H9 (cell line): ENCODE results near the gene GOLGA7B. TPM values are rescaled to one million over a fixed set of nuclear protein-coding genes. Genes with fewer than 3 reads are reported as not detected.

ENCODE experiments used
- DNase-seq: peaks from one replicate; pipeline ENCODE4 v3.0.0-alpha.2; 2017
- H2AFZ ChIP-seq: one replicate; pipeline ENCODE4 v1.6.1; 2013; ENCODE audit warnings: mild to moderate bottlenecking, low read length, control low read depth, moderate library complexity
- H2AK5ac ChIP-seq: 2 replicates; pipeline ENCODE4 v1.6.1; 2013; ENCODE audit warnings: low read length, control low read depth, mixed read lengths; ENCODE audit not compliant: insufficient read length
- H2BK120ac ChIP-seq: one replicate; pipeline ENCODE4 v1.6.1; 2013; ENCODE audit warnings: low read depth, mild to moderate bottlenecking, low read length, control low read depth, inconsistent platforms; ENCODE audit not compliant: poor library complexity, severe bottlenecking
- H2BK12ac ChIP-seq: 2 replicates; pipeline ENCODE4 v1.6.1; 2013; ENCODE audit warnings: low read length, control low read depth, mixed read lengths, low read depth; ENCODE audit not compliant: insufficient read length
- H2BK15ac ChIP-seq: 2 replicates; pipeline ENCODE4 v1.6.1; 2013; ENCODE audit warnings: low read depth, low read length, control low read depth
- H2BK20ac ChIP-seq: one replicate; pipeline ENCODE4 v1.6.1; 2013; ENCODE audit warnings: low read depth, mild to moderate bottlenecking, low read length, control low read depth, inconsistent platforms; ENCODE audit not compliant: poor library complexity, severe bottlenecking
- H2BK5ac ChIP-seq: 2 replicates; pipeline ENCODE4 v1.6.1; 2013; ENCODE audit warnings: low read length, control low read depth, mixed read lengths; ENCODE audit not compliant: insufficient read length
- H3K14ac ChIP-seq: 2 replicates; pipeline ENCODE4 v1.6.1; 2013; ENCODE audit warnings: low read length, control low read depth; ENCODE audit not compliant: insufficient read depth
- H3K18ac ChIP-seq: 2 replicates; pipeline ENCODE4 v1.6.1; 2013; ENCODE audit warnings: low read depth, mild to moderate bottlenecking, mixed read lengths, low read length, control low read depth; ENCODE audit not compliant: insufficient read length
- H3K23ac ChIP-seq: 2 replicates; pipeline ENCODE4 v1.6.1; 2013; ENCODE audit warnings: low read length, control low read depth, mixed read lengths, low read depth; ENCODE audit not compliant: insufficient read length
- H3K23me2 ChIP-seq: 2 replicates; pipeline ENCODE4 v1.6.1; 2013; ENCODE audit warnings: low read depth, mild to moderate bottlenecking, mixed read lengths, low read length, control low read depth; ENCODE audit not compliant: insufficient read length, poor library complexity, severe bottlenecking
- H3K27ac ChIP-seq: 2 replicates; pipeline ENCODE4 v1.5.1; 2013; ENCODE audit warnings: low read length, control low read depth, mixed read lengths, low read depth; ENCODE audit not compliant: insufficient read length
- H3K27me3 ChIP-seq: 2 replicates; pipeline ENCODE4 v1.6.1; 2013; ENCODE audit warnings: low read length, control low read depth, inconsistent platforms; ENCODE audit not compliant: insufficient read depth
- H3K4ac ChIP-seq: 2 replicates; pipeline ENCODE4 v1.6.1; 2013; ENCODE audit warnings: low read depth, mild to moderate bottlenecking, control low read depth, inconsistent platforms, low read length, moderate library complexity
- H3K4me1 ChIP-seq: 2 replicates; pipeline ENCODE4 v1.6.1; 2013; ENCODE audit warnings: low read length, control low read depth, inconsistent platforms; ENCODE audit not compliant: insufficient read depth
- H3K4me2 ChIP-seq: 2 replicates; pipeline ENCODE4 v1.6.1; 2013; ENCODE audit warnings: low read length, control low read depth, mixed read lengths; ENCODE audit not compliant: insufficient read length, insufficient read depth
- H3K56ac ChIP-seq: 2 replicates; pipeline ENCODE4 v1.6.1; 2013; ENCODE audit warnings: low read depth, mild to moderate bottlenecking, mixed read lengths, low read length, control low read depth; ENCODE audit not compliant: insufficient read length
- H3K79me1 ChIP-seq: 2 replicates; pipeline ENCODE4 v1.6.1; 2013; ENCODE audit warnings: low read depth, mild to moderate bottlenecking, moderate library complexity, low read length, control low read depth, inconsistent platforms; ENCODE audit not compliant: insufficient read depth, poor library complexity, severe bottlenecking
- H3K79me2 ChIP-seq: 2 replicates; pipeline ENCODE4 v1.6.1; 2013; ENCODE audit warnings: low read length, control low read depth, inconsistent platforms; ENCODE audit not compliant: insufficient read depth
- H3K9ac ChIP-seq: 2 replicates; pipeline ENCODE4 v1.6.1; 2013; ENCODE audit warnings: low read length, control low read depth, mixed read lengths; ENCODE audit not compliant: insufficient read length; ENCODE audit errors: extremely low read depth
- H3K9me3 ChIP-seq: one replicate; pipeline ENCODE4 v1.6.1; 2013; ENCODE audit warnings: low read depth, low read length, inconsistent platforms; ENCODE audit not compliant: control insufficient read depth
- H3T11ph ChIP-seq: one replicate; pipeline ENCODE4 v1.6.1; 2013; ENCODE audit warnings: mild to moderate bottlenecking, low read length, control low read depth, inconsistent platforms
- H4K20me1 ChIP-seq: one replicate; pipeline ENCODE4 v1.6.1; 2013; ENCODE audit not compliant: control insufficient read depth, insufficient read length, insufficient read depth
- H4K5ac ChIP-seq: 2 replicates; pipeline ENCODE4 v1.6.1; 2013; ENCODE audit warnings: low read depth, mild to moderate bottlenecking, mixed read lengths, low read length, control low read depth; ENCODE audit not compliant: insufficient read length
- H4K8ac ChIP-seq: replicated peaks from 2 replicates; pipeline ENCODE4 v1.6.1; 2013; ENCODE audit warnings: low read length, control low read depth, mixed read lengths, low read depth; ENCODE audit not compliant: insufficient read length
- H4K91ac ChIP-seq: 2 replicates; pipeline ENCODE4 v1.6.1; 2013; ENCODE audit warnings: low read depth, mild to moderate bottlenecking, moderate library complexity, mixed read lengths, low read length, control low read depth; ENCODE audit not compliant: insufficient read length
- H3K27ac Mint-ChIP-seq, 3 experiments: 2 replicates in 2 of 3; 3 replicates in 1 of 3; pipeline ENCODE4 v1.8.0; 2020 to 2021; ENCODE audit warnings: mixed read lengths in 3 of 3, mild to moderate bottlenecking in 1 of 3, moderate library complexity in 1 of 3
- H3K27me3 Mint-ChIP-seq: 2 replicates; pipeline ENCODE4 v1.8.0; 2021; ENCODE audit warnings: low read depth, mild to moderate bottlenecking, moderate library complexity, mixed read lengths
- H3K36me3 Mint-ChIP-seq, 3 experiments: 2 replicates in 2 of 3; 3 replicates in 1 of 3; pipeline ENCODE4 v1.8.0; 2020 to 2021; ENCODE audit warnings: low read depth in 3 of 3, mixed read lengths in 3 of 3; ENCODE audit not compliant: insufficient read depth in 1 of 3
- H3K4me1 Mint-ChIP-seq, 2 experiments: 2 replicates each; pipeline ENCODE4 v1.8.0; 2020; ENCODE audit warnings: mixed read lengths in 2 of 2
- H3K4me3 Mint-ChIP-seq, 2 experiments: 2 replicates in 1 of 2; 3 replicates in 1 of 2; pipeline ENCODE4 v1.8.0; 2020 to 2021; ENCODE audit warnings: mild to moderate bottlenecking in 2 of 2, mixed read lengths in 2 of 2, moderate library complexity in 1 of 2
- H3K9me3 Mint-ChIP-seq, 2 experiments: 2 replicates in 1 of 2; 3 replicates in 1 of 2; pipeline ENCODE4 v1.8.0; 2020; ENCODE audit warnings: mild to moderate bottlenecking in 2 of 2, mixed read lengths in 2 of 2, moderate library complexity in 1 of 2
- CTCF ChIP-seq: fragments of 200-600 bp; sonication (generic); conservative IDR thresholded peaks from 3 replicates; pipeline ENCODE4 v1.8.0; 2021; ENCODE audit warnings: antibody characterized with exemption, mild to moderate bottlenecking
- WGBS: extraction: QIAGEN DNeasy Blood & Tissue Kit; methylation state at CpG from one replicate; pipeline ENCODE4 v1.1.7; 2013; ENCODE audit warnings: missing lambda C conversion rate, low lambda C conversion rate, mixed read lengths; ENCODE audit not compliant: insufficient read length; ENCODE audit errors: extremely low coverage; 5-methylcytosine and 5-hydroxymethylcytosine counted together
- total RNA-seq: library from RNA; stranded (reverse); gene quantifications from 2 replicates; pipeline ENCODE4 v1.2.1, GENCODE V29; 2021

Gene GOLGA7B
- total RNA-seq, 1 experiment from 2014 or later, result 0.04 TPM

GRCh38 chr10:97889461-97890265, 40.0 kb downstream of the GOLGA7B start:
- Histone ChIP-seq H3T11ph (no peak overlapping the region), H3K23me2 (no peaks in the 10 kb centered on the region), H4K8ac (no peak overlapping the region), H3K23ac (no peak overlapping the region), H3K79me2 (no peaks in the 10 kb centered on the region), H2BK120ac (no peak overlapping the region), H3K9me3 (no peaks in the 10 kb centered on the region), H4K5ac (no peak overlapping the region), H3K4ac (no peak overlapping the region), H3K14ac (peak overlapping the region; percentile 31; the same call in 1 of the 2 replicates), H3K4me1 (peaks cover 2% of the 10 kb centered on the region; the same call in 1 of the 2 replicates), H2AK5ac (no peak overlapping the region), H3K27me3 (no peaks in the 10 kb centered on the region), H3K18ac (peak overlapping the region; percentile 4), H4K91ac (no peak overlapping the region), H3K56ac (no peak overlapping the region), H4K20me1 (no peaks in the 10 kb centered on the region), H3K27ac (no peak overlapping the region), H2AFZ (no peak overlapping the region), H3K4me2 (no peak overlapping the region), H2BK5ac (no peak overlapping the region), H3K9ac (no peak overlapping the region), H2BK15ac (no peak overlapping the region), H2BK12ac (no peak overlapping the region), H2BK20ac (no peak overlapping the region), H3K79me1 (no peaks in the 10 kb centered on the region)
- Mint-ChIP-seq H3K27me3 (peaks cover 2% of the 10 kb centered on the region; the same call in 1 of the 2 replicates), H3K27ac (peak overlapping the region in 1 of 3 experiments; percentile 55; a peak in 1 of 7 replicates), H3K4me1 (peaks cover 27 to 41% of the 10 kb centered on the region in 2 experiments), H3K36me3 (no peaks in the 10 kb centered on the region), H3K9me3 (no peaks in the 10 kb centered on the region), H3K4me3 (no peak overlapping the region)
- WGBS, result no CpG with 5 or more reads among the region's 18 CpGs
- DNase-seq, result peak; percentile 84
- no peak for TF ChIP-seq CTCF
